Occipital lobe (tissue), 2 donors: ENCODE data around the gene NR1D1. TPM values are rescaled to one million over a fixed set of nuclear protein-coding genes. Genes with fewer than 3 reads are reported as not detected.

Experiments
- DNase-seq: peaks from one replicate; lab custom pipeline; 2025; lab: John Stamatoyannopoulos, UW
- total RNA-seq: library from RNA; depleted of rRNA; stranded (reverse); fragments of >200 nt; gene quantifications from one replicate; pipeline ENCODE4 v1.2.3, GENCODE V29; 2014

NR1D1 gene
- total RNA-seq, 1 donor from 2014 or later, result 0.78 TPM

DNA sequence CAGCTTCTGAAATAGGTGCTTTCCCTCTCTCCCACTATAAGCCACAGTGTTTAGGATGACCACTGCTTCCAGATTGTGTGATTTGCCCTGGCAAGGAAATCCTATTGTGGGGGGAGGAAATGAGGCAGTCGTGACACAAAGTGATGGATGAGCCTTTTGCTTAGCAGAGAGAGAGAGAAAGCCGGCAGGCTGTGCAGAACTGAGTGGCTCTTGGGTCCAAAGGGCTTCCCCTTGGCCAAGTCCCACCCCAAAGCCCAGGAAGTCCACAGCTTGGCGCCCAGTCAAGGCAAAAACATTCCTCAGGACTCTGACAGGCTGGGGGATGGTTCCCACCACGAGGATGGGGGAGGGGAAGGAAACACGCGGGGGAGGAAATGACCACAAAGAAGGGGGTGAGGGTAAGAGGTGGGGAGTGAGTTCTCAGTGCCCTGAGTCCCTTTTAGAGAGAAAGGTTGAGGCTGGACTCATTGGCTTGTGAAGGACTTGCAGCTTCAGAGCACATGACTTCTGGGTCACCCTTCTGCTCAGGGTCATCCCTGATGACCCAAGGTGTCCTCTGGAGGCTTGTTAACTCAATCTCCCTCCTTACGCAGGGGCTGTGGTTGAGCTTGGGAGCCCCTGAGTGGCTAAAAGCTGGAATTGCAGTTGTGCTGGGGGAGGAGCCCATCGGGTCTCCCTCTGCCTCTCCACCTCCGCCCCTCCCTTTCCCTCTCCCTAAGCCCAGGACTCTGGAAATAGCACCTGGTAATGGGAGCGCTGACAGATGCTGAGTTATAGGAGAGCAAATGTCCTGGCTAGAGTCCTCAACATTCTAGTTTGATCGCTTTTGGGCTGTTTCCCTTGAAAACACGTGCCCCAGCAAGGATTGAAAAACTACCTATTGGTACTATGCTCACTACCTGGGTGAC is 11.1 kb upstream of the NR1D1 start:
- DNase-seq, result peak; percentile 71

DNA sequence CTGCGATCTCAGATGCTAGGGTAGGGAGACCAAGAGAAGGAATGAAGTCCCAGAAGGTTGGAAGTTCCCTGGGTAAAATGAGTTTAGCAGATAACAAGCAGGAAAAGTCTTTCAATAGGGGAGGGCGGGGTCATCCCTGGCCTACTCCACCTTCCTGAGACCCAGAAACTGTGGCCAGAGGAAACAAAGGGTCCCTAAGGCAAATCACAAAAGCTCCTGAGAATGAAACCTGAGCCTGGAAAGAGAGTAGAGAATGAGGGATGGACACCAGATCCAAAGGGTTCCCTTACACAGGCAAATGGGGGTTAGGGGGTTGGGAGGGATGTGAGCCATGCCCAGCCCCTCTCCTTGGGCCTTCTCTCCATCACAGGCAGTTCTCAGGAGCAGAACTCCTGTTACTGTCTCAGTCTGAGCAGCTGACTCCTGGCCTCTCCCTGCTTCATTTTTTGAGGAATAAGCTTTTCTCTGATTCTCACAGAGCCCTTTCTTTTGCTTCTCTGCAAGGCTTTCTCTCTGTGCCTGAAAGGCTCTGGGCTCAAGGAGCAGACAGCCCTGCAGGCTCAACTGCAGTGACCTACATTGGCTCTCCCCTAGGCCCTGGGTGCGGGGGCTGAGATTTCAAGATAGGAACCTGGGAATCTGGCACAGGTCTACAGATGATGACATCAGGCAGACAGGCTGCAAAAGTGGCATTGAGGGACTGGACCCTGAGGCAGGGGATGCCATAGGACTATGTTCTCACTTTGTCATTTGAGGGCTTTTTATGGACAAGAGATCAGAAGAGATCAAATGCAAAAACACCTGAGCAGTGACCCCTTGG is 9.8 kb upstream of the NR1D1 start:
- DNase-seq, result no peak

DNA sequence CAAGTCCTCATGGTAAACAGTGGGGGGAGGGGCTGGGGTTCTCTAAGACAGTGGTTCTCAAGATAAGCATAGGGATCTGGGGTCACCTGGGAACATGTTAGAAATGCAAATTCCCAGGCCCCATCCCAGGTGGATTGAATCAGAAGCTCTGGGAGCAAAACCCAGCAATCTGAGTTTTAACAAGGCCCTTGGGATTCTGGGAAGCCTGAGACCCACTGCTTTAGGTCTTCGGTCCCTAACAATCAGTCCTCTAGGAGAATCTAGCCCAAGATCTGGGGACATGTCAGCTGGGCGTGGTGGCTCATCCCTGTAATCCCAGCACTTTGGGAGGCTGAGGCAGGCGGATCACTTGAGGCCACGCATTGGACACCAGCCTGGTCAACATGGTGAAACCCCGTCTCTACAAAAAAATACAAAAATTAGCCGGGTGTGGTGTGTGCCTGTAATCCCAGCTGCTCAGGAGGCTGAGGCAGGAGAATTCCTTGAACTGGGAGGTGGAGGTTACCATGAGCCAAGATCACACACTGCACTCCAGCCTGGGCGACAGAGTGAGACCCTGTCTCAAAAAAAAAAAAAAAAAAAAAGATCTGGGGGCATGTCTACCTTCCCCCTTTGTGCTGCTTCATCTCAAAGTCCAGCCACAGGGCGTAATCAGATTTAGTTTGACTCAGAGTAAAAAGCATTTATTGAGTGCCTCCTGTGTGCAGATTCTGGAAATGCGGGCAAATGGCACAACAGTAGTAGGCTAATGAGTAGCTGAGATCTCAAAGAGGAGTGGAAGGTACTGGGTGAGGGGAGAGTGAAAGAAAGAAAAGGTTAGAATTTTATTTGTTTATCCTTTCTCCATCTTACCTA is 8.8 kb upstream of the NR1D1 start:
- no peak for DNase-seq

DNA sequence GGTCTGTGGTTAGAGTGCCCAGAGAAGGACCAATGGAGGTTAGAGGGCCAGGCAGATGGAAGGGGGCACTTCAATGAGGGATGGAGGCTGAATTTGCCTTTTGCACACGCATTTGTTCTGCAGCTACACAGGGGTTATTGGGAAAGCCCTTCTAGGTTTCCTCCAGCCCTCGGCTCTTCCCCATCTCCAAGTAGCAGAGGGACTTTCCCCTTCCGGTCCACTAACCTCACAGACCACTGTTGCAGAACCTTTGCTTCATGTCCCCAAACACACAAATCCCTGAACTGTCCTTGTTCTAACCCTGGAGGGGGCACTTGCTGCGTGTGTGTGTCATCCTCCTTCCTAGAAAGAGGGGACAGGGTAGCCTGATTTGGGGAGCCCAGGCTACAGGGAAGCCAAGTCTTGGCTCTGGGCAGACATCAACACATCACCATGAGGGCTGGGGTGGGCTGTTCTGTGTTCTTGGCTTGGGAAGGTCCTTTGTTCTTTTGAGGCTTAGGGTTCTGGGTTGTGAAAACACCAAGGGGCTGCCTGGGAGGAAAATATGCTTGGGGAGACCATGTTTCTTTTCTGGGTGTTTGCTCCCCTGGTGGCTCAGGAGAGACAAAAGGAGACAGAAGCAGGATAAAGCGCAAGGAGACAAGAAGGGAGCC is 7.3 kb upstream of the NR1D1 start:
- DNase-seq, result no peak

DNA sequence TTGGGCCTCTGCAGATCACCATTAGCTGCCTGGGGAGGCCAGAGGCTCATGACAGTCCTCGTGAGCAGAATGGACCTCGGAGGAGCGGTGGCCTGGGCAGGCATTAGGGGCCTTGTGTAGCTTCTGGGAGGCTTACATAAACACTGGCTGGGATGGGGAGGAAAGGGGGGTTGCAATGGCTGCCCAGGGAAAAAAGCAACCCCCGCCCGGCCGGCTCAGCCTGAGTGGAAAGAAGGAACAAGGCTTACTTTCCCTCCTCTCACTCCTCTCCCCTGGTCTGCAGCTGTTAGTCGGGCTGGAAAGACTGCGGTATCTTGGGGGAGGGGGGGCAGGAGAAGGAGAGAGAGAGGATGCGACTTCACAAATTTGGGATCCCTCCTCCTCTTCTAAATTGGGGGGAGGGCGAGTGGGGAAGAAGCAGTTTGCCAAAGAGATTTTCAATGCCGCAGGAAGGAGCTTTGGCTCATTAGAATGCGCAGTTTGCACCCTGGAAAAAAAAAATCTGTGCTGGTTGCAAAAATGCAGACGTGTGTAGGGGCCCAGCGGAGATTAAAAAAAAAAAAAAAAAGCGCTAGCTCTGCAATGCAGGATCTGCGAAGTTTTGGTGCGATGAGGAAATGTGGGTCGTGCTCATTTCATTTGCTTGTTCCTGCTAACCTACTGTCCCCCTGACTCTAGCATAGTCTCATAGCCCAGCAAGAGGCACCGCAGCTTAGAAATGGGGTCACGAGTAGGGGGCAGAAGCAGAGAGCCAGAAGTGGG is 6.6 kb upstream of the NR1D1 start:
- peak; percentile 62 for DNase-seq

DNA sequence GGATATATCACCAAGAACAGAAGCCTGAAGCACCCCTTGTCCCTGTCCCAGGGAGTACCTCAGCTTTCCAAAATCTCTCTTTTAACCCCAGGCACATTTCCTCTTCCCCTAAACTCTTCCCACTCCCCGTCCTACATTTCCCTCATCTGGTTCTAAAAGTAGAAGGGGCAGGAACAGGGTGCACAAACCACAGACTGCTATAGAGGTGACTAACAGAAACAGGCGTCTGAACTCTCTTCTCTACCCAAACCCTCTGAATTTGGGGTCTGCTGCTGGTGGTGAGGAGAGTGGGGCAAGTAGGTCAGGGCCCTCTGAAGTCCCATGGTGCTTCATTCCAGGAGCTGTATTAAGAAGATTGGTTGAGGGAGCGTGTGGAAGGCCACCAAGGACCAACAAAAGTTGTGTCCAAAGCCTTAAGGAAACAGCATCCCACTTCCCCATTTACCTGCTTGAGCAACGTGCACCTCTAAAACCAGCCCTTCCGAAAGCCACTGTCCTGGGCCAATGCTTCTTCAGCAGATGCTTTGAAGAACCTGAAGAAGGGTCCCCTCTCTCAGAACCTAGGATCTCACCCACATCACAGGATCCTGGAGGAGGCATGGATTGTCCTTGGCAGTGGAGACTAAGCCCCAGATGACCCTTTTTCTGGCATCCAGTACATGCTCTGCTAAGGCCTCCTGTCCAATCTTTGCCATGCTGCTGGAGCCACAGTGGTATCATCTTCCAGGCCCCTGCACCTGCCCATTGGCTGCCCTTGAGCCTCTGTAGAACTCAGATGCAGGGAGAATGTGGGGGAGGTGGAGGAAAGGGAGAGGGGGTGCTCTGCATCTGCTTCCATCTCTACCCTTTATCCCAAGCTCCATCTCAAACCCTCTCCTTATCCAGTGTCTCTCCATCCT is 5.7 kb upstream of the NR1D1 start:
- no peak for DNase-seq

DNA sequence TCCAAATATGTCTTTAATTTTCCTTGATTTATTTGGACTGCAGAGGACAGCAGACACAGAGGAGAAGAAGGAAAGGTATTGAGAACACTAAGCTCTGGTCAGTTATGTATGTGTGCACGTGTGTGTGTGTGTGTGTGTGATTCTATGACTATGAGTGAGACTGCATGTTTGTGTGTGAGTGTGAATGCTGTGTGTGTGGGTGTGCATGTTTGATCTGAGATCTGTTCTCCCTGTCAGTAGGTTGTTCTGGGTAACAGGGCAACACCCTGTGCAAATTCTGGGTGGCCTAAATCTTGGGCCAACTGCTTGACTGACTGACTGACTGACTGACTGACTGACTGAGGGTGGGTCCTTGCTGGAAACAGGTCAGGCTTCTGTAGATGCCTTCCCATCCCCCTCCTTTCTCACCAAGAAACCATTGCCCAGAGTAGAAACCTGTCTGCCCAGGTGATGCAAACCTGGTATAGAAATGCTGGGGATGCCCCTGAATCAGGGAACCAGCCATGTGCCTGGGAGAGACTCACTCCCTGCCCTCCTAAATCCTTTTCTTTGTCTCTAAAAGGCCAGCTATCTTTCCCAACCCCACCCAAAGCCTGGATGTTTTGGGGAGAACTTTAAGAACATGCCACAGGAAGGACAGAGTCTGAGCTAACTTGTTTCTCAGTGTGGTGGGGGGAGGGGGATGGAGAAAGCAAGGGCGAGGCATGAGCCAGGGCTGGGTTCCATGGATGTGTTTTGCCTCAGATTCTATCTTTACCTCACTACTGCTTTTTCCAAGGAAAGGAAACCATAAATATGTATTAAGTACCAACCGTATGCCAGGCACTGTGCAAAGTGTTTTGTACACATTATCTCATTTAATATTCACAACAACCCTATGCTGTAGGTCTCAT is 4.5 kb upstream of the NR1D1 start:
- no peak for DNase-seq

DNA sequence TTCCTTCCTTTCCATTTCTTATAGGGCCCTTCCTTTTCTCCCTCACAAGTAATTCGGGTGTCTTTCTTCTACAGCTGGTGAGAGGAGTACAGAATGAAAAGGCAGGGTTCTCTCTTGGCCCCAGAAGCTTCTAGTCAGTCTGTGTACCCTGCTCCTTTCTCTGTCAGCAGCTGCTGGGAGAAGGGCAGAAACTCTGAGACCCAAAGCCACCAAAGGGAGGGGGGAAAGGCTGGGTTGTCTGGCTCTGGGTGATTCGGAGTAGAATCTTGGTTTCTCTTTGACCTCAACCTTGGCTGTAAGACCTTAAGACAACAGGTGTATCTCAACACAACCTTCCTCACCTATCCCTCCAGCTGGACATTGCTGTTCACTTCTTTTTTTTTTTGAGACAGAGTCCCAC is 3.3 kb upstream of the NR1D1 start:
- no peak for DNase-seq

DNA sequence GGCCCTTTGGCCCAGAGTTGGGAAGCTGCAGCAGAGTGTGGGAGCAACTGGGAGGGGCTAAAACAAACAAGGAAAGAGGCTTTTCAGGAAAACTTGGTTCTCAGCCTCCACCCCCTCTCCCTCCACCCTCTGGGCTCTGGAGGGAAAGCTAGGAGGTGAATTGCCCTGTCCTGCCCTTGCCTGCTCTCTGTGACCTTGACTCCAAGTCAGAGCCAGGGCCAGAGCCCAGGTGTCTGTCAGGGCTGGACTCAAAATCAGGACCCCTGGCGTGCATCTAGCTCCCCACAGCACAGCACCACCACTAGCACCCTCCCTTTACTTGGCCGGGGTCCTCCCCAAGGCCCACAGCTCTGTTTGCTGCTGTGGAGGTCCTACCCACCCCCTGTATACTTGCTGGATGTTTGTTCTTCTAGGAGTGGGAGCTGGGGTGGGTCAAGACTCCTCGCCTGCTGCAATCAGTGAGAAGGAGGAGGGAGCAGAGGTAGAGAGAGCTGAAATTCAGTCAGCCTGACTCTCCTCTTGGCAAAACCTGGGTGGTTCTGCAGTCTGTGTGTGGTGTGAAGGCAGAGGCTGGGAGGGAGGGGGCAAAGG is 2.8 kb upstream of the NR1D1 start:
- DNase-seq, result no peak

DNA sequence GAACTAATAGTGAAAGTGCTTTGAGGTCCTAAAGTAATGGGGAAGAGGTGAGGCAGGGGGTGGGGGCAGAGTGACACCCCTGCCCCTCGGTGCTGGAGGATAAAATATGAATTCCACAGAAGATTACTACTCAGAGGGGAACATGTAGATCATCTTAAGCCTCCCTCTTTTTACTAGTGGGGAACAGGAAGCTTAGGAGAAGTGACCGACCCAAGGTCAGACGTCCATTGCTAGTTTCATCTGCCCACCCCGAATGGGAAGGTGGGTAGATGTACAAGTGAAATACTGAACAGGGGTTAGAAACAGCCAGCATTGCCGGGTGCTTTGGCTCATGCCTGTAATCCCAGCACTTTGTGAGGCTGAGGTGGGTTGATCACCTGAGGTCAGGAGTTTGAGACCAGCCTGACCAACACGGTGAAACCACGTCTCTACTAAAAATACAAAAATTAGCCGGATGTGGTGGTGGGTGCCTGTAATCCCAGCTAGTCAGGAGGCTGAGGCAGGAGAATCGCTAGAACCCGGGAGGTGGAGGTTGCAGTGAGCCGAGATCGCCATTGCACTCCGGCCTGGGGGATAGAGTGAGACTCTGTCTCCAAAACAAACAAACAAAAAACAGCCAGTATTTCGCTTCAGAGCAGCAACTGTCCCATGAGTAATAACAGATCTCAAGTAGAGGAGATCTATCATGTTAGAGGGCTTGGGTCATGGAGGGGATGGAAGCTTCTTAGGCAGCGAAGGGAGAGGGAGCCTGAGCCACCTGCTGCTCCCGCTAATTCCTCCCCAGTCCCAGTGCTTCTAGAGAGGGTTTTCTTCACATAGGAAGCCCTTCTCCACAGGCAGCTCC is 1.2 kb upstream of the NR1D1 start:
- no peak for DNase-seq

DNA sequence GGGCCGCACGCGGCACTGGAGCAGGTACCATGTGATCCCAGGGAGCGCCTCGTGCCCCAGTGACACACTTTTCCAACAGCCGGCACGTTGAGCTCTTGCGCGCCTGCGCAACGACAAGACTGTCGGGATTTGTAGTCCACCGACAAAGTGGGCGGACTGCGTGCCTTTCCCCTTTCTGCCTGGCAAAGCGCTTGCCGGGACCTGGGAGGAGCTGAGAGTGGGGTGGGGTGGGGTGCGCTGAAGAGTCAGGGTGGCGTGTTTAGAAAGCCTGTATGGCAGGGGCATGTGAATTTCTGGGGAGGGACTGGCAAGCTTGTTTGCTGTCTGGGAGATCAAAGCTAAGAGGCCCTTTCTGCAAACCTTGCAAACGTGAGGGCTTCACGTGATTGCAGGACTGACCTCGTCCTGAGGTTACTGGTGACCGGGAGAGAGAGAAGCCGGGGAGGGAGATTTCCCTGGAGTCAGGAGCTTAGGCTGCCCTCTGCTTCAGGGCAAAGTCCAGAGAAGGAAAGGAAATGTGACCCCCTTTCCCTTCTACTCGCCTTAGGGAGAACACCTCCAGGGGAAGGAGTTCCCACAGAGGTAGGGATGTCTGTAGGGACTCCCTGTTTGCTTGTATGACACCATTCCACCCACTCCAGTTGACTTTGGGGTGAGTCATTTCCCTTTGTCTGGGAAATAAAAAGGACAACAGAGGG is 429 bp upstream of the NR1D1 start:
- DNase-seq, result peak; percentile 97

DNA sequence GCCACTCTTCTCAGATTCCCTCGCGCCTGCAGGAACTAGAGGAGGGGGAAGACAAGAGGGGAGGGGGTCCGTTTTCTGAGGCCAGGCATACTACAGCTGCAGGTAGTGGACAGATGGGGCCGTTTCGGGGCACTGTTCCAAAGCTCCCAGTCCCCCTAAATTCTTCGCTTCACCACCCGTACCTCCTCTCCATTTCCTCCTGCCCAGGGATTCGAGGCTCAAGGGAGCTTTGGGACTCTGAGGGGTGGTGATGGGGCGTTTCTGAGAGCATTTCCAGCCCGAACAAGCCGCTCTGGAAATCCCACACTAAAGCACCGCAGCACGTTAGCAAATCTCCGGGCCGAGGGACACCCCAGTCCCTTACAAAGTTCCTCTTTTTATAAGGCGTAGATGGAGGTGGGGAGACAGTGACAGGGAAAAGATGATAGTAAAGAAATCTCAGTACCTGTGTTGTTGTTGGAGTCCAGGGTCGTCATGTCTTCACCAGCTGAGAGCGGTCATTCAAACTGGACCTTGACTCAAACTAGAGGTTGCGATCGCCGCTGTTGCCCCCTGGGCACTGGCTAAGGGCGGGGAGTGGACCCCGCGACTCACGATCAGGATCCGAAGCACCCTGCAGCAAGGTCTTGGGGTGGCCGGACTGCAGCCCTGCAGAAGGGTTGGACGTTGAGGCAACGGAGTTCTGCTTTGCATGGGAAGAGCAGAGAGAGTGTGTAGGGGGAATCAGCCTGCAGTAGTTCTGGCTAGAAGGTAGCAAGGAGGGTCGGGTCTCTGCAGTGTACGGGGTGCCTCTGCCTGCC is 570 bp downstream of the NR1D1 start:
- DNase-seq, result no peak

DNA sequence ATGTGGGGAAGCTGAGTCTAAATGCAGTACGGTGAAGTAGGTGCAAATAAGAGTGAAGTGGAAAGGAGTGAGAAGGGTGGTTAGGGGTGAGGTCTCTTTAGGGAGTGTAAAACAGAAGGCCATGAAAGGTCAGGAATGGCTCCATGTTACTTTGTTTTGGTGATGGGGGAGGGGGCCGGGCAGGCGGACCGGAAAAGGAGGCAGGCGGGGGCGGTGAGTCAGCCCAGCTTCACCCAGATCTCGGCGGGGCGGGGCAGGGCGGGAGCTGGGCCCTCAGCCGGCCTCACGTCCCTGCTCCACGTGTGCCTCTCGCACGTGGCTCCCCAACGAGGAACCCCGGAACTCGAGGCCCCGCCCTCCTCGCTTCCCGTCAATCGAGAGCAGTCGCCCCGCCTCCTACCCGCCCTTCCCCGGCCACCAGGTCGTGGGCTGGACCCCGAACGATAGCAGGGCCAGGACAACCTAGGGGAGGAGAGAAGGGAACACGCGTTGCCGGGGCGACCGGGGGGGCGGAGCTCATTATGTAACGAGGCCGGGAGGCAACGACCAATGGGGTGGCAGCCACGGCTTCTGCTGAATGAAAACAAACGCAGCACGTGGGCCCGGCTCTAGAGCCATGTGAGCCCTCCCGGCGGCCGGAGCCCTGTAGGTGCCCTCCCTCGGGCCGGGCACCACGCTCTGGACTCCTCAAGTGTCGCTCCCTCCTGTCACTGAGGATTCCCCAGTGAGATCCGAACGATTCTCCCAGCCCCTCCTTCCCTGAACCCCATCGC is 1.4 kb downstream of the NR1D1 start:
- DNase-seq, result peak; percentile 98

DNA sequence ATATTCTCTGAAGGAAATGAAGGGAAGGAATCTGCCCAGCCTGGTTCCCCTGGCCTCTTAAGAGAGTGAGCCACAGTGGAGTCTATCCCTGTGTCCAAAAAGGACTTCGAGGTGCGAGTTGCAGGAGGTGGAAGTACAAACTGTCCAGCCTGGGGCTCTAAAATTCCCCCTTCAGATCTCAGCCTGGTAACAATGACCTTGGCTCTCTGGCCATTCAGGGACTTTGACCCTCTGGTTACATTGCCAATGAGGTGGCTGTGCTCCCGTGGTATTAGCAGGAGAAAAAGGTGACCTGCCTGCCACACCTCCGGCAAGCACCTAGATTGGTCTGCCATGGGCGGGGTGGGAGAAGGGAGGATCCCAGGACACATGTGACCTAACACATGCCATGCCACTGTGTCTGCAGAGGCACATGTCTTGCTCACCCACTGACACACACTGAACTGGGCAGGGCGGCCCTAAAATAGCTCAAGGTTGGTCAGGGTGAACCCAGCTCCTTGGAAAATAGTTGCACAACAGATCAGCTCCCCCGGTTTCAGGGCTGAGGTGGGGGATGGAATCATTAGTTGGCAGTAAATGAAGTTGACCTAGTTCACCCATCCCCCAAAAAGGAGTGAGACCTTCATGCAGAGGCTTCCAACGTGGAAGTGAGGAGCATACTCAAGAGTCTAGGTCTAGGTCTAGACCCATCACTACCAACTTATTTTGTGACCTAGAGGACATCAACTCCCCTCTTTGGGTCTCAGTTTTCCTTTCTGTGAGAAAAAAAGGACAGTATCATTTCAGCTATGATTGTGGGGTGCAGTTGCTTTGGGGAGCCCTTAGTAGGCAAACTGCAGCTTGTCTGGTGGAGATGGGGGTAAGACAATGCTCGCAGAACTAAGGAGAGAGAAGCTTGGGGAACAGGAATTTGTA is 2.2 kb downstream of the NR1D1 start:
- DNase-seq, result no peak
